ENCODE results near the gene PFN3. TPM values are rescaled to one million over a fixed set of nuclear protein-coding genes. Genes with fewer than 3 reads are reported as not detected.

The PFN3 gene
- total RNA-seq, 1 donor from 2014 or later, result not detected

DNA sequence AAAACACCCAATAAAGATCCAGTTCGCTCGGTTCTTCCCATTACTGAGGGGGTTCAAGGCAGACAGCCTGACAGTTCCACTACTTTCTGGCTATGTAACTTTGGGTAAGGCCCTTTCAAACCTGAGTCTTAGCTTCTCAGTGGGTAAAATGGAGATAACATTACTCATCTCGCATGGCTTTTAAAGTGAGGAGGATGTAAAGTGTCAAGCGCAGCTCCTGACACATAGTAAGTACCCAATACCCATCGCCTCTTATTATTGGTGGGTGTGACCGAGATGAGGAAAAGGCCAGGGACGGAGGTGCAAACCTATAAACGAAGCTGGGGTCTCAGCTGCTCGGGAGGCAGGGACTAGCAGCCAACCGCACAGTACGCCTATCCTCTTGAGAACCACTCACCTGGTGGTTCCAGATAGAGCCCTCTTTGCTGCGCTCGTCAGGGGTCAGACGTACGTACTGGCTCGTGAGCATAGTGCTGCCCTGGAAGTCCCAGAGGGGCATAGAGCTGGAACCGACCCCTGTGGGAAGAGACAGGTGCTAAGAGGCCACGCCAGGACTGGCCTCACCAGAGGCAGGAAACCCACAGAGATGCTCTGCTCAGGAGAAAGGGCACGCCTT lies 49.6 kb downstream of the PFN3 start:
- H3K27ac Mint-ChIP-seq, result peak overlapping the region; percentile 100
- Histone ChIP-seq H3K4me2 (peak overlapping the region; percentile 95), H3K27ac (no peak overlapping the region), H3K9me3 (ENCODE audit: low read depth) (no peaks in the 10 kb centered on the region), H3K36me3 (peaks cover 4% of the 10 kb centered on the region), H3K27me3 (peaks cover 9% of the 10 kb centered on the region), H2AFZ (replicated peaks) (peak overlapping the region; percentile 93), H4K20me1 (ENCODE audit: low read depth) (peaks cover 16% of the 10 kb centered on the region), H3F3A (ENCODE audit: low read depth) (peaks cover 22% of the 10 kb centered on the region), H3K4me3 (peak overlapping the region; percentile 80), H3K4me1 (peaks cover 12% of the 10 kb centered on the region), H3K79me2 (ENCODE audit: low read depth) (peaks cover 54% of the 10 kb centered on the region), H3K9ac (peak overlapping the region; percentile 91)
- H3K9me3 Mint-ChIP-seq, result peaks cover 2% of the 10 kb centered on the region
- H3K36me3 Mint-ChIP-seq, result no peaks in the 10 kb centered on the region
- H3K27me3 Mint-ChIP-seq (ENCODE audit: insufficient read depth, low read depth), result peaks cover 10% of the 10 kb centered on the region
- H3K4me3 Mint-ChIP-seq, result peak overlapping the region; percentile 98
- DNase-seq (ENCODE audit: low spot score), result no peak
- no peak for TF ChIP-seq EZH2 (IDR thresholded peaks at IDR 0.05)
- no peak for TF ChIP-seq EZH2phosphoT487 (IDR thresholded peaks at IDR 0.05)
- no peak for TF ChIP-seq CTCF (IDR thresholded peaks at IDR 0.05)
- H3K4me1 Mint-ChIP-seq, result peaks cover 30% of the 10 kb centered on the region

Other genes with a start within 250 kb of the PFN3 start
- 4.3 and 15.1 TPM in 2 replicates for gene RAB24, start 96.9 kb downstream of the PFN3 start, total RNA-seq (ENCODE audit: low replicate concordance)
- gene PRELID1, start 96.9 kb downstream of the PFN3 start, total RNA-seq (ENCODE audit: low replicate concordance), result 133 and 206 TPM in 2 replicates
- gene MXD3, start 88.8 kb downstream of the PFN3 start, total RNA-seq (ENCODE audit: low replicate concordance), result 31.1 and 65.4 TPM in 2 replicates
- 96.5 and 116 TPM in 2 replicates for gene LMAN2, start 49.0 kb downstream of the PFN3 start, total RNA-seq (ENCODE audit: low replicate concordance)
- 3.2 and 19.0 TPM in 2 replicates for gene RGS14, start 42.7 kb downstream of the PFN3 start, total RNA-seq (ENCODE audit: low replicate concordance)
- not detected in 2 replicates for gene SLC34A1, start 16.2 kb downstream of the PFN3 start, total RNA-seq (ENCODE audit: low replicate concordance)
- 2.0 TPM in 1 of 2 replicates, not detected in the other for gene F12, start 8.9 kb upstream of the PFN3 start, total RNA-seq (ENCODE audit: low replicate concordance)
- 24.0 and 50.6 TPM in 2 replicates for gene GRK6, start 26.0 kb upstream of the PFN3 start, total RNA-seq (ENCODE audit: low replicate concordance)
- gene PRR7, start 46.2 kb upstream of the PFN3 start, total RNA-seq (ENCODE audit: low replicate concordance), result 4.5 and 31.7 TPM in 2 replicates
- gene DBN1, start 73.0 kb upstream of the PFN3 start, total RNA-seq (ENCODE audit: low replicate concordance), result 113 and 338 TPM in 2 replicates
- gene PDLIM7, start 96.9 kb upstream of the PFN3 start, total RNA-seq (ENCODE audit: low replicate concordance), result 38.7 and 208 TPM in 2 replicates
- 0.54 and 0.93 TPM in 2 replicates for gene DOK3, start 109.2 kb upstream of the PFN3 start, total RNA-seq (ENCODE audit: low replicate concordance)
- 60.7 and 118 TPM in 2 replicates for gene DDX41, start 116.3 kb upstream of the PFN3 start, total RNA-seq (ENCODE audit: low replicate concordance)
- gene FAM193B, start 153.9 kb upstream of the PFN3 start, total RNA-seq (ENCODE audit: low replicate concordance), result 42.5 and 78.5 TPM in 2 replicates
- 30.9 and 49.0 TPM in 2 replicates for gene TMED9, start 191.5 kb upstream of the PFN3 start, total RNA-seq (ENCODE audit: low replicate concordance)
- gene B4GALT7, start 199.5 kb upstream of the PFN3 start, total RNA-seq (ENCODE audit: low replicate concordance), result 11.6 and 23.1 TPM in 2 replicates